B cell (primary cell): ENCODE data around the gene FADS2. TPM values are rescaled to one million over a fixed set of nuclear protein-coding genes. Genes with fewer than 3 reads are reported as not detected.

ENCODE experiments used
- ATAC-seq: fragments of 200-7000 bp; cut with Tn5 transposase; one replicate; pipeline ENCODE4 v1.10.0; 2021; ENCODE audit warnings: low read depth, mild to moderate bottlenecking, moderate number of reproducible peaks, moderate library complexity
- CTCF ChIA-PET: fragments of 350-600 bp; sonication (Branson Sonifier 250); formaldehyde crosslinking; loops from one replicate; lab custom pipeline; 2021; ENCODE audit warnings: antibody characterized with exemption, inconsistent platforms; lab: Charles Lee
- POLR2A ChIA-PET: fragments of 350-600 bp; sonication (Branson Sonifier 250); formaldehyde crosslinking; loops from one replicate; lab custom pipeline; 2021; ENCODE audit warnings: antibody characterized with exemption; lab: Charles Lee
- DNase-seq: peaks from one replicate; pipeline ENCODE4 v3.0.0; 2013
- H2AFZ ChIP-seq: 2 replicates; pipeline ENCODE4 v1.6.1; 2012; ENCODE audit warnings: mild to moderate bottlenecking, low read depth, low read length; ENCODE audit not compliant: insufficient read depth, poor library complexity, severe bottlenecking
- H3K27ac ChIP-seq, 2 donors: 1 replicate in 1 of 2; 2 replicates in 1 of 2; pipeline ENCODE4 v1.5.1; 2012 to 2013; ENCODE audit warnings: low read length in 2 of 2, mild to moderate bottlenecking in 2 of 2, moderate library complexity in 1 of 2
- H3K27me3 ChIP-seq, 4 experiments: fragments of 200-600 bp in 1 of 4; sonication (generic) in 1 of 4; replicated peaks in 1 of 4; 1 replicate in 2 of 4; 2 replicates in 2 of 4; pipeline versions ENCODE4 v1.6.1 to v1.7.0; 2013 to 2016; ENCODE audit warnings: low read length in 3 of 4, mild to moderate bottlenecking in 2 of 4, mixed read lengths in 1 of 4, moderate library complexity in 1 of 4; ENCODE audit not compliant: insufficient read depth in 4 of 4, control insufficient read depth in 3 of 4; ENCODE audit errors: control extremely low read depth in 1 of 4
- H3K36me3 ChIP-seq, 2 experiments: replicated peaks in 1 of 2; 1 replicate in 1 of 2; 2 replicates in 1 of 2; pipeline versions ENCODE4 v1.6.1 to v1.7.1; 2013; ENCODE audit warnings: low read length in 1 of 2; ENCODE audit not compliant: insufficient read depth in 2 of 2, control insufficient read depth in 1 of 2; ENCODE audit errors: control extremely low read depth in 1 of 2, extremely low read depth in 1 of 2
- H3K4me1 ChIP-seq, 2 donors: fragments of 200-600 bp in 1 of 2; sonication (generic) in 1 of 2; 1 replicate in 1 of 2; 2 replicates in 1 of 2; pipeline versions ENCODE4 v1.5.1 to v1.6.1; 2013 to 2017; ENCODE audit warnings: low read length in 2 of 2; ENCODE audit not compliant: control insufficient read depth in 2 of 2, insufficient read depth in 2 of 2
- H3K4me2 ChIP-seq: replicated peaks from 2 replicates; pipeline ENCODE3; 2012; ENCODE audit warnings: mild to moderate bottlenecking, low read depth, low read length; ENCODE audit not compliant: poor library complexity, severe bottlenecking
- H3K4me3 ChIP-seq, 5 experiments: fragments of 200-600 bp in 1 of 5; sonication (generic) in 1 of 5; 1 replicate in 3 of 5; 2 replicates in 2 of 5; pipeline versions ENCODE4 v1.5.1 to v1.7.0; 2011 to 2016; ENCODE audit warnings: low read length in 4 of 5, mild to moderate bottlenecking in 4 of 5, low read depth in 2 of 5, control low read depth in 1 of 5, moderate library complexity in 1 of 5; ENCODE audit not compliant: insufficient read depth in 1 of 5; ENCODE audit errors: control extremely low read depth in 1 of 5, extremely low read depth in 1 of 5
- H3K79me2 ChIP-seq: fragments of 200-600 bp; sonication (generic); one replicate; pipeline ENCODE4 v1.6.0; 2016; ENCODE audit warnings: low read length; ENCODE audit not compliant: control insufficient read depth, insufficient read depth
- H3K9ac ChIP-seq: fragments of 200-600 bp; sonication (generic); 2 replicates; pipeline ENCODE4 v1.6.1; 2017; ENCODE audit warnings: mild to moderate bottlenecking, low read length, moderate library complexity
- H3K9me3 ChIP-seq, 3 donors: one replicate each; pipeline versions ENCODE4 v1.6.1 to v1.7.1; 2013; ENCODE audit warnings: low read length in 2 of 3; ENCODE audit not compliant: control insufficient read depth in 2 of 3, insufficient read depth in 1 of 3; ENCODE audit errors: control extremely low read depth in 1 of 3
- H4K20me1 ChIP-seq: 2 replicates; pipeline ENCODE4 v1.6.0; 2012; ENCODE audit warnings: mild to moderate bottlenecking, low read length; ENCODE audit not compliant: insufficient read depth, control insufficient read depth, poor library complexity, severe bottlenecking
- H3K27ac Mint-ChIP-seq: one replicate; pipeline ENCODE4 v1.8.0; 2021; ENCODE audit warnings: mixed read lengths
- H3K27me3 Mint-ChIP-seq: one replicate; pipeline ENCODE4 v1.8.0; 2021; ENCODE audit warnings: mixed read lengths
- H3K4me1 Mint-ChIP-seq: one replicate; pipeline ENCODE4 v1.8.0; 2021; ENCODE audit warnings: mixed read lengths
- H3K4me3 Mint-ChIP-seq: one replicate; pipeline ENCODE4 v1.8.0; 2021; ENCODE audit warnings: mixed read lengths
- H3K9me3 Mint-ChIP-seq: one replicate; pipeline ENCODE4 v1.8.0; 2022; ENCODE audit warnings: mixed read lengths; ENCODE audit not compliant: insufficient read depth
- CTCF ChIP-seq: fragments of 200-600 bp; IDR thresholded peaks from one replicate; pipeline ENCODE4 v1.8.0; 2022; ENCODE audit warnings: antibody characterized with exemption, mild to moderate bottlenecking
- EZH2 ChIP-seq: IDR thresholded peaks from 2 replicates; pipeline ENCODE4 v1.6.1; 2012; ENCODE audit warnings: borderline replicate concordance, low read depth, mild to moderate bottlenecking, moderate library complexity, low read length; ENCODE audit not compliant: insufficient read depth, poor library complexity, severe bottlenecking
- WGBS: methylation state at CpG from one replicate; pipeline ENCODE4 v1.1.5; 2013; ENCODE audit warnings: missing lambda C conversion rate; ENCODE audit not compliant: insufficient coverage; 5-methylcytosine and 5-hydroxymethylcytosine counted together
- intact Hi-C: fragments of 100-400 bp; cut with micrococcal nuclease; formaldehyde crosslinking; loops from one replicate; pipeline ENCODE4 v1.10.0; 2022
- polyA plus RNA-seq: library from polyadenylated mRNA; depleted of rRNA; stranded (reverse); fragments of >200 nt; gene quantifications from 2 replicates; pipeline ENCODE4 v1.2.3, GENCODE V29; 2012
- total RNA-seq, 2 donors: library from RNA; stranded (reverse); fragments of 120-200 nt in 1 of 2; gene quantifications; 1 replicate in 1 of 2; 2 replicates in 1 of 2; pipeline versions ENCODE4 v1.2.3 to v1.2.4, GENCODE V29; 2013 to 2022

Gene FADS2
- total and polyA plus RNA-seq, 2 donors (not counting 1 experiment from before 2014, with no cell fraction given), result 1.5 to 5.9 TPM

GRCh38 chr11:61891331-61892084 is 63.4 kb downstream of the FADS2 start, which contains the start of gene FADS3:
Gene FADS3 (minus strand): TSS chr11:61891545. CDS start chr11:61891381, 164 bp downstream.
- WGBS, result under 1% methylated on average over 96 of the region's 96 CpGs
- Histone ChIP-seq H3K9me3 (peaks cover 0 to 7% (median 0%) of the 10 kb centered on the region in 3 donors), H3K9ac (peak within 1 kb of the TSS; percentile 84), H3K27me3 (no peaks in the 10 kb centered on the region), H3K27ac (peak within 1 kb of the TSS; percentile 79 to 91), H2AFZ (peak within 1 kb of the TSS; percentile 82), H3K79me2 (peaks cover 39% of the 10 kb centered on the region), H3K4me3 (peak within 1 kb of the TSS; percentile 13 to 84 (median 72)), H3K36me3 (no peaks in the 10 kb centered on the region), H3K4me2 (peak within 1 kb of the TSS; percentile 83), H3K4me1 (peaks cover 18 to 29% of the 10 kb centered on the region in 2 donors), H4K20me1 (peaks cover 29% of the 10 kb centered on the region)
- TF ChIP-seq CTCF (peak; percentile 47), EZH2 (no peak)
- ChIA-PET POLR2A (interaction anchor here (0.5 to 2.4 kb wide), 5 partner anchors 11 to 191 kb away, joined by 3 to 12 read pairs (median 5); partner anchors contain the start of gene FTH1), CTCF (interaction anchor here (0.8 to 4.1 kb wide), 11 partner anchors 8 to 217 kb away, joined by 3 to 22 read pairs (median 5); partner anchors contain the start of gene FTH1)
- intact Hi-C loops, result loop anchor here (1.0 to 5.0 kb wide), 10 partner anchors 8 to 991 kb away; partner anchors contain the start of genes FADS1, FEN1, FTH1 and INCENP
- Mint-ChIP-seq H3K27me3 (no peaks in the 10 kb centered on the region), H3K27ac (peak within 1 kb of the TSS; percentile 96), H3K4me1 (peaks cover 38% of the 10 kb centered on the region), H3K9me3 (no peaks in the 10 kb centered on the region), H3K4me3 (peak within 1 kb of the TSS; percentile 94)
- ATAC-seq (peak; percentile 61), DNase-seq (peak; percentile 96)

- Histone ChIP-seq H4K20me1 (peaks cover 24% of the 10 kb centered on the region), H3K9me3 (peaks cover 0 to 3% (median 0%) of the 10 kb centered on the region in 3 donors), H3K4me1 (peaks cover 18 to 29% of the 10 kb centered on the region in 2 donors), H3K4me3 (peak overlapping the region in 4 of 5 experiments; percentile 57 to 84 (median 76)), H3K27ac (peak overlapping the region; percentile 79 to 91), H2AFZ (peak overlapping the region; percentile 82), H3K79me2 (peaks cover 34% of the 10 kb centered on the region), H3K4me2 (peak overlapping the region; percentile 83), H3K36me3 (no peaks in the 10 kb centered on the region), H3K27me3 (no peaks in the 10 kb centered on the region), H3K9ac (peak overlapping the region; percentile 84)
- TF ChIP-seq CTCF, result peak; percentile 12
- no peak for TF ChIP-seq EZH2
- ChIA-PET CTCF (interaction anchor here (0.6 to 4.1 kb wide), 11 partner anchors 11 to 216 kb away, joined by 3 to 20 read pairs (median 5); partner anchors contain the start of gene FTH1), POLR2A (interaction anchor here (0.5 to 2.4 kb wide), 6 partner anchors 12 to 94 kb away, joined by 3 to 12 read pairs (median 4); partner anchors contain the start of gene FTH1)
- peak; percentile 79 for ATAC-seq
- Mint-ChIP-seq H3K4me1 (peaks cover 37% of the 10 kb centered on the region), H3K27ac (peak overlapping the region; percentile 96), H3K4me3 (peak overlapping the region; percentile 80), H3K27me3 (no peaks in the 10 kb centered on the region), H3K9me3 (no peaks in the 10 kb centered on the region)
- WGBS, result under 1% methylated on average over 11 of the region's 12 CpGs
- no peak for DNase-seq
- intact Hi-C loops, result loop anchor here (1.0 to 5.0 kb wide), 7 partner anchors 75 to 990 kb away; partner anchors contain the start of genes FADS1, FEN1, FTH1 and INCENP
These were observed 63.9 kb downstream of the FADS2 start for GRCh38 chr11:61892085-61892370.
